Fibroblast of lung (primary cell): ENCODE measurements around the gene ZNF618.

Experiments
- CTCF ChIP-seq, 2 donors: IDR thresholded peaks in 1 of 2; conservative IDR thresholded peaks in 1 of 2; 1 replicate in 1 of 2; 2 replicates in 1 of 2; pipeline ENCODE4 v1.5.1; 2011 to 2012; ENCODE audit warnings: low read length in 2 of 2, control low read depth in 1 of 2, inconsistent platforms in 1 of 2, low read depth in 1 of 2, mild to moderate bottlenecking in 1 of 2
- EZH2 ChIP-seq: IDR thresholded peaks from 2 replicates; pipeline ENCODE4 v1.5.1; 2012; ENCODE audit warnings: low read length, control low read depth, mild to moderate bottlenecking; ENCODE audit errors: missing control alignments

DNA sequence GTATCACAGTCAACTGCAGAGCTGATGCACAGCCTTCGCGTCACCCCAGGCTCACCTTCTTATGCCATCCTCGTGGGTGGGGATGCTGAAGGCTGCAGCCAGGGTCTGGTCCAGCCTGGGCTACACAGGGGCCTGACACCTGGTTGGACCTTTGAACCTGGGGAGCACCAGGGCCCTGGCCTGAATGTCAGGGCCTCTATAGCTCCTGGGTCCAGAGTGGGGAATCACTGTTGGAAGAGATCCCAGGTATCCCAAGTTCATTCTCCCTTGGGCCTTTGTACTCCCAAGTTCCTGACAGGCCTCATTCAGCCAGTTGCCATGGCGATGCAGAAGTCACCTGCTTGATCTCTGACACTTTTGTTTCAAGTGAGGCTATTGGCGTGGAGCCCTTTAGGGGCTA lies 43.8 kb downstream of the ZNF618 start:
- TF ChIP-seq CTCF (conservative IDR thresholded peaks at IDR 0.05 in 1 of 2, IDR thresholded peaks at IDR 0.05 in 1 of 2; ENCODE audit: low read depth in 1 of 2, low read length in 2 of 2) (no peak), EZH2 (no peak)
